ENCODE measurements around the gene LYPLAL1. TPM values are rescaled to one million over a fixed set of nuclear protein-coding genes. Genes with fewer than 3 reads are reported as not detected.
A peak's percentile ranks its signal among the peaks of the same experiment; 100 is the strongest.

The LYPLAL1 gene
- total RNA-seq, 1 experiment from 2014 or later, result 20.7 TPM

DNA sequence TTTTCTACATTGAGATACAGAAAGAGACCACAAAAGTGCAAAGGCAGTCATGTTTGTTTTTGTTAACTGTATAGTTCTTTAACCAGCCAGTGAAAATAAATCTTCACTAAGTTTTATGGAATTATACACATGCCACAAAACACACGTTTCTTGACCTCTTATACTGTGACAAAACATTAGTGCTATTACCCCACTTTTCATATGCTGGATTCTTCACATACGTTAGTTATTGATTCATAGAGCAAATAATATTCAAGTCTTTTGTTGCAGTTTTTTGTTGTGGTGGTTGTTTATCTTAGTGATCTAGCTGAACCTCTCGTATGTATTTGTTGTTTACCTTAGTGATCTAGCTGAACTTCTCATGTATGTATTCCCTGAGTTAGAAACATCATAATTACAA lies 28.0 kb downstream of the LYPLAL1 start (continued):
- TF ChIP-seq, protein P1, sequence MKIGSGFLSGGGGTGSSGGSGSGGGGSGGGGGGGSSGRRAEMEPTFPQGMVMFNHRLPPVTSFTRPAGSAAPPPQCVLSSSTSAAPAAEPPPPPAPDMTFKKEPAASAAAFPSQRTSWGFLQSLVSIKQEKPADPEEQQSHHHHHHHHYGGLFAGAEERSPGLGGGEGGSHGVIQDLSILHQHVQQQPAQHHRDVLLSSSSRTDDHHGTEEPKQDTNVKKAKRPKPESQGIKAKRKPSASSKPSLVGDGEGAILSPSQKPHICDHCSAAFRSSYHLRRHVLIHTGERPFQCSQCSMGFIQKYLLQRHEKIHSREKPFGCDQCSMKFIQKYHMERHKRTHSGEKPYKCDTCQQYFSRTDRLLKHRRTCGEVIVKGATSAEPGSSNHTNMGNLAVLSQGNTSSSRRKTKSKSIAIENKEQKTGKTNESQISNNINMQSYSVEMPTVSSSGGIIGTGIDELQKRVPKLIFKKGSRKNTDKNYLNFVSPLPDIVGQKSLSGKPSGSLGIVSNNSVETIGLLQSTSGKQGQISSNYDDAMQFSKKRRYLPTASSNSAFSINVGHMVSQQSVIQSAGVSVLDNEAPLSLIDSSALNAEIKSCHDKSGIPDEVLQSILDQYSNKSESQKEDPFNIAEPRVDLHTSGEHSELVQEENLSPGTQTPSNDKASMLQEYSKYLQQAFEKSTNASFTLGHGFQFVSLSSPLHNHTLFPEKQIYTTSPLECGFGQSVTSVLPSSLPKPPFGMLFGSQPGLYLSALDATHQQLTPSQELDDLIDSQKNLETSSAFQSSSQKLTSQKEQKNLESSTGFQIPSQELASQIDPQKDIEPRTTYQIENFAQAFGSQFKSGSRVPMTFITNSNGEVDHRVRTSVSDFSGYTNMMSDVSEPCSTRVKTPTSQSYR (CRISPR knock-in tag; IDR thresholded peaks at IDR 0.05), result no peak

DNA sequence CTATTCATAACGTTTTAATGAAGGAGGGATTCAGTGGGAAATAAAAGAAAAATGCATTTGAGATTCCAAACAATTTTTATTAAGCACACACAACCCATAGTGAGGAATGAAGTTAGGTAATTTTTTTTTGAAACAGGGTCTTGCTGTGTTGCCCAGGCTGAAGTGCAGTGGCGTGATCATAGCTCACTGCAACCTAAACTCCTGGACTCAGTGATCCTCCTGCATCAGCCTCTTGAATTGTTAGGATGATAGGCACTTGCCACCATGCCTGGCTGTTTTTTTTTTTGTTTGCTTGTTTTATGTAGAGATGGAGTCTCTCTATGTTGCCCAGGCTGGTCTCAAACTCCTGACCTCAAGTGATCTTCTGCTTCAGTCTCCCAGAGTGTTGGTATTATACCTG lies 28.9 kb downstream of the LYPLAL1 start:
- Mint-ChIP-seq H3K9me3 (no peaks in the 10 kb centered on the region), H3K27me3 (ENCODE audit: low read depth) (no peaks in the 10 kb centered on the region), H3K4me3 (no peak overlapping the region), H3K36me3 (0 out of 2 replicates have a peak, but pooled peaks cover 4% of the 10 kb centered on the region), H3K4me1 (no peaks in the 10 kb centered on the region), H3K27ac (no peak overlapping the region)
- DNase-seq (ENCODE audit: low spot score) (no peak), ATAC-seq (no peak)
- no peak for TF ChIP-seq RELA (CRISPR knock-in tag; IDR thresholded peaks at IDR 0.05; ENCODE audit: borderline replicate concordance)
- TF ChIP-seq ZNF121 (CRISPR knock-in tag; IDR thresholded peaks at IDR 0.05), result peak; percentile 46; the same call in 1 of the 2 replicates
- CTCF ChIA-PET, result no interaction called here
- POLR2A ChIA-PET, result no interaction called here

DNA sequence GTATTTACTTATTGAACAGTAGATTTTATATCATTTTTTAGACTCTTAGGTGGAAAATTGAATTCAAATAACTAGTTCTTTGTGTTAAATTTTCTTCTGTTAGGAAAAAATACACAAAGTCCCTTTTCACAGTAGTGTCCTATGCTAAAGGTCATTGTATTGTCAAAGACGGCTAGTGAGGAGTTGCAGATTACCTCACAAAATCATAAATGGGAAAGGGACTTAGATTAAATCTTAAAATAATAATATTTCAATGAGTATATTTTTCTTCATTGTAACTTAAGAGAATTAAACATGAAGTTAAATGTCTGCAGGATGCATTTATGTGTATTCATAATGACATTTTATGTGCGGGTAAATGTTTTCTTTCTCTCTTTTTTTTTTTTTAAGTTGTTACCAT lies 32.7 kb downstream of the LYPLAL1 start:
- DNase-seq (ENCODE audit: low spot score) (no peak), ATAC-seq (no peak)
- POLR2A ChIA-PET, result no interaction called here
- Mint-ChIP-seq H3K4me1 (no peaks in the 10 kb centered on the region), H3K27ac (no peak overlapping the region), H3K4me3 (no peak overlapping the region), H3K27me3 (ENCODE audit: low read depth) (no peaks in the 10 kb centered on the region), H3K36me3 (no peaks in the 10 kb centered on the region), H3K9me3 (no peaks in the 10 kb centered on the region)
- CTCF ChIA-PET, result no interaction called here
- TF ChIP-seq ETV6 (CRISPR knock-in tag; IDR thresholded peaks at IDR 0.05), result no peak
- TF ChIP-seq ZNF232 (CRISPR knock-in tag; IDR thresholded peaks at IDR 0.05), result no peak
- TF ChIP-seq ZNF121 (CRISPR knock-in tag; IDR thresholded peaks at IDR 0.05), result no peak
- no peak for TF ChIP-seq SP1 (CRISPR knock-in tag; conservative IDR thresholded peaks at IDR 0.05)
- TF ChIP-seq NR2C2 (CRISPR knock-in tag; IDR thresholded peaks at IDR 0.05), result no peak
- no peak for TF ChIP-seq ZNF263 (CRISPR knock-in tag; IDR thresholded peaks at IDR 0.05; ENCODE audit: low read depth)
- TF ChIP-seq, protein P2, sequence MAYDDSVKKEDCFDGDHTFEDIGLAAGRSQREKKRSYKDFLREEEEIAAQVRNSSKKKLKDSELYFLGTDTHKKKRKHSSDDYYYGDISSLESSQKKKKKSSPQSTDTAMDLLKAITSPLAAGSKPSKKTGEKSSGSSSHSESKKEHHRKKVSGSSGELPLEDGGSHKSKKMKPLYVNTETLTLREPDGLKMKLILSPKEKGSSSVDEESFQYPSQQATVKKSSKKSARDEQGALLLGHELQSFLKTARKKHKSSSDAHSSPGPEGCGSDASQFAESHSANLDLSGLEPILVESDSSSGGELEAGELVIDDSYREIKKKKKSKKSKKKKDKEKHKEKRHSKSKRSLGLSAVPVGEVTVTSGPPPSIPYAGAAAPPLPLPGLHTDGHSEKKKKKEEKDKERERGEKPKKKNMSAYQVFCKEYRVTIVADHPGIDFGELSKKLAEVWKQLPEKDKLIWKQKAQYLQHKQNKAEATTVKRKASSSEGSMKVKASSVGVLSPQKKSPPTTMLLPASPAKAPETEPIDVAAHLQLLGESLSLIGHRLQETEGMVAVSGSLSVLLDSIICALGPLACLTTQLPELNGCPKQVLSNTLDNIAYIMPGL (CRISPR knock-in tag; IDR thresholded peaks at IDR 0.05), result no peak
- TF ChIP-seq GRHL2 (CRISPR knock-in tag; IDR thresholded peaks at IDR 0.05; ENCODE audit: insufficient replicate concordance, severe bottlenecking), result no peak
- TF ChIP-seq, protein P3, sequence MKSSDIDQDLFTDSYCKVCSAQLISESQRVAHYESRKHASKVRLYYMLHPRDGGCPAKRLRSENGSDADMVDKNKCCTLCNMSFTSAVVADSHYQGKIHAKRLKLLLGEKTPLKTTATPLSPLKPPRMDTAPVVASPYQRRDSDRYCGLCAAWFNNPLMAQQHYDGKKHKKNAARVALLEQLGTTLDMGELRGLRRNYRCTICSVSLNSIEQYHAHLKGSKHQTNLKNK (CRISPR knock-in tag; IDR thresholded peaks at IDR 0.05), result no peak
- no peak for TF ChIP-seq EMX1 (CRISPR knock-in tag; IDR thresholded peaks at IDR 0.05)
- TF ChIP-seq, protein P4, sequence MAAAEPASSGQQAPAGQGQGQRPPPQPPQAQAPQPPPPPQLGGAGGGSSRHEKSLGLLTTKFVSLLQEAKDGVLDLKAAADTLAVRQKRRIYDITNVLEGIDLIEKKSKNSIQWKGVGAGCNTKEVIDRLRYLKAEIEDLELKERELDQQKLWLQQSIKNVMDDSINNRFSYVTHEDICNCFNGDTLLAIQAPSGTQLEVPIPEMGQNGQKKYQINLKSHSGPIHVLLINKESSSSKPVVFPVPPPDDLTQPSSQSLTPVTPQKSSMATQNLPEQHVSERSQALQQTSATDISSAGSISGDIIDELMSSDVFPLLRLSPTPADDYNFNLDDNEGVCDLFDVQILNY (CRISPR knock-in tag; IDR thresholded peaks at IDR 0.05), result no peak
- TF ChIP-seq ZNF396 (CRISPR knock-in tag; IDR thresholded peaks at IDR 0.05; ENCODE audit: borderline replicate concordance), result no peak
- TF ChIP-seq OVOL2 (CRISPR knock-in tag; IDR thresholded peaks at IDR 0.05; ENCODE audit: borderline replicate concordance), result no peak
- TF ChIP-seq ZBTB21 (CRISPR knock-in tag; IDR thresholded peaks at IDR 0.05; ENCODE audit: borderline replicate concordance), result no peak
- TF ChIP-seq TP53 (CRISPR knock-in tag; IDR thresholded peaks at IDR 0.05), result no peak

Data from WTC11 (cell line).